GM12875 (cell line): ENCODE measurements around the gene UBAP2.

Experiments
- H3K4me3 ChIP-seq: one replicate; pipeline ENCODE4 v1.5.1; 2011; ENCODE audit warnings: low read depth, low read length, control low read depth
- TF ChIP-seq, protein P1 (sequence below): IDR thresholded peaks from 2 replicates; pipeline ENCODE4 v1.5.1; 2011; ENCODE audit warnings: low read depth, mild to moderate bottlenecking, control low read depth, inconsistent platforms, low read length, moderate library complexity, borderline replicate concordance; ENCODE audit not compliant: insufficient read depth

UBAP2 gene

DNA sequence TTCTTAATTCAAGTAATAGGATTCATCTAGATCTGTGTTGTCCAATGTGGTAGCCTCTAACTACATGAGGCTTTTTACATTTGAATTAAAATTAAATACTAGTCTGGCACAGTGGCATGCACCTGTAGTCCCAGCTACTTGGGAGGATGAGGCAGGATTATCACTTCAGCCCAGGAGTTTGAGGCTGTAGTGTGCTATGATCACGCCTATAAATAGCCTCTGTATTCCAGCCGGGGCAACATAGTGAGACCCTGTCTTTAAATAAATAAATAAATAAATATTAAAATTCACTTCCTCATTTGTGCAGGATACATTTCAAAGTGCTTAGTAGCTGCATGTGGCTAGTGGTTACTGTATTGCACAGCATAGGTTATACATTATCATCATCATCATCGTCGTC is 139.9 kb downstream of the UBAP2 start:
- TF ChIP-seq, protein P1, sequence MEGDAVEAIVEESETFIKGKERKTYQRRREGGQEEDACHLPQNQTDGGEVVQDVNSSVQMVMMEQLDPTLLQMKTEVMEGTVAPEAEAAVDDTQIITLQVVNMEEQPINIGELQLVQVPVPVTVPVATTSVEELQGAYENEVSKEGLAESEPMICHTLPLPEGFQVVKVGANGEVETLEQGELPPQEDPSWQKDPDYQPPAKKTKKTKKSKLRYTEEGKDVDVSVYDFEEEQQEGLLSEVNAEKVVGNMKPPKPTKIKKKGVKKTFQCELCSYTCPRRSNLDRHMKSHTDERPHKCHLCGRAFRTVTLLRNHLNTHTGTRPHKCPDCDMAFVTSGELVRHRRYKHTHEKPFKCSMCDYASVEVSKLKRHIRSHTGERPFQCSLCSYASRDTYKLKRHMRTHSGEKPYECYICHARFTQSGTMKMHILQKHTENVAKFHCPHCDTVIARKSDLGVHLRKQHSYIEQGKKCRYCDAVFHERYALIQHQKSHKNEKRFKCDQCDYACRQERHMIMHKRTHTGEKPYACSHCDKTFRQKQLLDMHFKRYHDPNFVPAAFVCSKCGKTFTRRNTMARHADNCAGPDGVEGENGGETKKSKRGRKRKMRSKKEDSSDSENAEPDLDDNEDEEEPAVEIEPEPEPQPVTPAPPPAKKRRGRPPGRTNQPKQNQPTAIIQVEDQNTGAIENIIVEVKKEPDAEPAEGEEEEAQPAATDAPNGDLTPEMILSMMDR = no peak

DNA sequence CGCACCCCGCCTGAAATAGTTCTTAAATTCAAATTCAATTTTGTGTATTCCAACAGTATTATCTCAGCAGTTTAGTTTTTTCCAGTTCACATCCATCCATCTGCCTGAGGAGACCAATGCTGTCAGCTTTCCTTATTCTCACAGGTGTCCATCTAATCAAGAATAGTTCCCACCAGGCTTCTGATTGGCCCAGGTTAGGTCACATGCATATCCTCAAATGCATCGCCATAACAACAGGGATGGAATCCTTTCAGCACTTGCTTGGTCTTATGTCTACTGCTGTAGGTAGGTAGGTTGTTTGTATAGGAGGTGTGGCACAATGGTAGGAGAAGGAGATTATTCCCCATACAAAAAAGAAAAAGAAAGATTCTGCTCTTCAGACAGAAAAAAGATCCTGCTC is 140.6 kb downstream of the UBAP2 start:
- TF ChIP-seq, protein P1 = no peak

More for the DNA sequence above, 139.9 kb downstream of the UBAP2 start:
- no peak overlapping the region for H3K4me3 ChIP-seq

DNA sequence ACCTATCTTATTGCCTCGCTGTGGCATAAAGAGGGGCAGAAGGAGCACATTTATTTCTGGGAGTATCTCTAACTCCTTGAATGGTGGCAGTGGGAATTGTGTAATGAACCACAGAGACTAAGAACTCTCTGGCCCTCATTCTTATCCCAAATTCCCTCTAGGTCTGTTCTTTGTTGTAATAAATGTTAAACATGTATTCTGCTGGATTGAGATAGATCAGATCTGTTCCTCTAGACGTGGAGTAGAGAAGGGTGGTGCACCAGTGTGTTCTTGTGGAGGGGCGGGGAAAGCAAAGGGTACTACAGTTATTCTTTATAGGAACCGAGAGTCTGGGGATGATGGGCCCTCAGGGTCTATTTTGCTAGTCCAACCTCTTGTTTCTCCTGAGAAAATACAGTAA is 141.3 kb downstream of the UBAP2 start:
- TF ChIP-seq, protein P1 = no peak

More for the DNA sequence above, 140.6 kb downstream of the UBAP2 start:
- no peak overlapping the region for H3K4me3 ChIP-seq

DNA sequence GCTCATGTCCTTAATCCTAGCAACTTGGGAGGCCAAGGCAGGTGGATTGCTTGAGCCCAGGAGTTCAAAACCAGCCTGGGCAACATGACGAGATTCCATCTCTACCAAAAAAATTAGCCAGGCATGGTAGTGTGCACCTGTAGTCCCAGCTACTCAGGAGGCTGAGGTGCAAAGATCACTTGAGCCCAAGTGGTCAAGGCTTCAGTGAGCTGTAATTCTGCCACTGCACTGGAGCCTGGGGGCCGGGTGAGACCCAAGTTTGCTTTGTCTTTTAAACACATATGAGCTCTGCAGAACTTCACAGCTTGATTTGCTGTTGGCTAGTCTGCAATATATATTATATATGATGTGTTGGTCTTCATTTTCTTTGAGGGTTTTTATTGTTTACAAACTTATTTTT is 141.9 kb downstream of the UBAP2 start:
- TF ChIP-seq, protein P1 = no peak

More for the DNA sequence above, 141.3 kb downstream of the UBAP2 start:
- no peak overlapping the region for H3K4me3 ChIP-seq

DNA sequence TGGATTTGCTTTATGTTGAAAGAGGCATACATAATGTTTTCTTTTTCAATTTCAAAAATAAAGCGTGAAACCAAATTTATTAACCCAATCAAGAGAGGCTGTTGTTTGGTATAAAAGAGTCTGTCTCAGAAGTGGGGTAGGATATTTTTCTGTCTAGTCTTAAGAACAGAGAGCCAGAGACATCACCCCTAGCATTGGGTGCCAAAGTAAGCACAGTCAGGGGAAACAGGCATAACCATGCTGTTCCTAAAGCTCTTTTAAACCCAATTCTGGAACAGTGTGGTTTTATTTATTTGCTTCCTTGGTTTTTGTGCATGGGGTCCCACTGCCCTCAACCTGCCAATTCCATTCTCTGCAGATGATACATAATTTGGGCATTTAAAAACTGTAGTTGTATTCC is 143.6 kb downstream of the UBAP2 start:
- TF ChIP-seq, protein P1 = no peak
- H3K4me3 ChIP-seq = no peak overlapping the region

More for the DNA sequence above, 141.9 kb downstream of the UBAP2 start:
- no peak overlapping the region for H3K4me3 ChIP-seq

DNA sequence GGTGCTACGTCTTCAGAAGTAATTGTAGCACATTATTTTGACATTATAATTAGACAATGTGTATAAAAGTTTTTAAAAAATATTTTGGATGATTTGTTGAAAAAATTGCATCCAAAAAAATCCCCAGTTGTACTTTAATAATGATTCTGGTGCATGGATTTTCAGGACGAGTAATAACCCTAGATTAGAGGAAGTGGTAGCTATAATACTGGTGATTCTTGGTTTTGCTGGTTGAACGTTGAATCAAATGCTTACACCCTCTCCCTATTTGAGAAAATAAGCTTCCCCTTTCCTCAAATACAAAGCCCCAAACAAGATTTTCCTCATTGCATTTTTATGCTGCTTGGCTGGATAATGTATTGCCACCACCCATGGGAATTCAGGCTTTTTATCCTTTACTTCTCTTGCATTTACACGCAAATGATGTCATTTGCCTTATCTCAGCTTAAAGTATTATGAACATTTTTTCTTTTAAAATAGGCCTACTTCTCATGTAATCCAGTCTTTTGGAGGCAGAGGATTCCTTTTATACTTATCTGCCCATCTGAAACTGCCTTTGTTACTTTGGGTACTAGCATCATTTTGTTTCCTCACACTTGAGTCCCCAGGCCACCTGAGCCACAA is 145.4 kb downstream of the UBAP2 start:
- TF ChIP-seq, protein P1 = no peak
- H3K4me3 ChIP-seq = no peak overlapping the region

DNA sequence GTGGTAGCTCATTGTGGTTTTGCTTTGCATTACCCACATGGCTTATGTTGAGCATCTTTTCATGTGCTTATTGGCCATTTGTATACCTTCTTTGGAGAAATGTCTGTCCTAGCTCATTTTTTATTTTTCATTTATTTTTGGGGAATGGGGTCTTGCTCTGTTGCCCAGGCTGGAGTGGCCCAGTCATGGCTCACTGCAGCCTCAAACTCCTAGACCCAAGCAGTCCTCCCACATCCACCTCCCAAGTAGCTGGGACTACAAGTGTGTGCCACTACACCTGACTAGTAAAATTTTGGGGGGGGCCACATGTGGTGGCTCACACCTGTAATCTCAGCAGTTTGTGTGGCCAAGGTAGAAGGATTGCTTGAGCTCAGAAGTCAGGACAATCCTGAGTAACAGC is 154.4 kb downstream of the UBAP2 start:
- no peak overlapping the region for H3K4me3 ChIP-seq
- TF ChIP-seq, protein P1 = no peak
